Measurements from ENCODE around the gene ANKRD44.

The ANKRD44 gene

GRCh38 chr2:196961889-196962288 lies 348.7 kb downstream of the ANKRD44 start:
- CTCF ChIA-PET, result no interaction called here
- peak; percentile 25 for DNase-seq (ENCODE audit: extremely low spot score)
- no peak for TF ChIP-seq CTCF (IDR thresholded peaks at IDR 0.05; ENCODE audit: control extremely low read depth, extremely low read depth, low read depth, missing control alignments)
- POLR2A ChIA-PET, result no interaction called here

- POLR2A ChIA-PET, result no interaction called here
- no peak for DNase-seq (ENCODE audit: extremely low spot score)
- CTCF ChIA-PET, result interaction anchor here (1.1 to 1.4 kb wide), 2 partner anchors 9 to 12 kb away, joined by 4 read pairs; no protein-coding TSS in a partner anchor
- TF ChIP-seq CTCF (IDR thresholded peaks at IDR 0.05; ENCODE audit: control extremely low read depth, extremely low read depth, low read depth, missing control alignments), result no peak
Observed at GRCh38 chr2:196959734-196960338, 350.7 kb downstream of the ANKRD44 start.

GRCh38 chr2:196959281-196959680 lies 351.3 kb downstream of the ANKRD44 start:
- TF ChIP-seq CTCF (IDR thresholded peaks at IDR 0.05; ENCODE audit: control extremely low read depth, extremely low read depth, low read depth, missing control alignments), result no peak
- no peak for DNase-seq (ENCODE audit: extremely low spot score)
- CTCF ChIA-PET, result interaction anchor here (1.1 to 1.4 kb wide), 2 partner anchors 9 to 11 kb away, joined by 4 read pairs; no protein-coding TSS in a partner anchor
- POLR2A ChIA-PET, result no interaction called here

- DNase-seq (ENCODE audit: extremely low spot score), result no peak
- CTCF ChIA-PET, result no interaction called here
- no peak for TF ChIP-seq CTCF (IDR thresholded peaks at IDR 0.05; ENCODE audit: control extremely low read depth, extremely low read depth, low read depth, missing control alignments)
- POLR2A ChIA-PET, result no interaction called here
Observed at GRCh38 chr2:196957881-196958525, 352.6 kb downstream of the ANKRD44 start.

GRCh38 chr2:196957442-196957841 lies 353.1 kb downstream of the ANKRD44 start:
- ChIA-PET POLR2A (no interaction called here), CTCF (no interaction called here)
- no peak for TF ChIP-seq CTCF (IDR thresholded peaks at IDR 0.05; ENCODE audit: control extremely low read depth, extremely low read depth, low read depth, missing control alignments)
- DNase-seq (ENCODE audit: extremely low spot score), result no peak

GRCh38 chr2:196956069-196956468 lies 354.5 kb downstream of the ANKRD44 start:
- no peak for DNase-seq (ENCODE audit: extremely low spot score)
- no peak for TF ChIP-seq CTCF (IDR thresholded peaks at IDR 0.05; ENCODE audit: control extremely low read depth, extremely low read depth, low read depth, missing control alignments)
- ChIA-PET POLR2A (no interaction called here), CTCF (interaction anchor here (1.0 kb wide), 1 partner anchor 9 kb away, joined by 3 read pairs; no protein-coding TSS in a partner anchor)
